HG03103 (cell line): ENCODE measurements around the gene ODAD3.

Source experiments
- ATAC-seq: cut with Tn5 transposase; IDR thresholded peaks from one replicate; pipeline ENCODE4 v1.9.1; 2021; ENCODE audit warnings: low read depth; ENCODE audit not compliant: unreplicated experiment

Gene ODAD3

DNA sequence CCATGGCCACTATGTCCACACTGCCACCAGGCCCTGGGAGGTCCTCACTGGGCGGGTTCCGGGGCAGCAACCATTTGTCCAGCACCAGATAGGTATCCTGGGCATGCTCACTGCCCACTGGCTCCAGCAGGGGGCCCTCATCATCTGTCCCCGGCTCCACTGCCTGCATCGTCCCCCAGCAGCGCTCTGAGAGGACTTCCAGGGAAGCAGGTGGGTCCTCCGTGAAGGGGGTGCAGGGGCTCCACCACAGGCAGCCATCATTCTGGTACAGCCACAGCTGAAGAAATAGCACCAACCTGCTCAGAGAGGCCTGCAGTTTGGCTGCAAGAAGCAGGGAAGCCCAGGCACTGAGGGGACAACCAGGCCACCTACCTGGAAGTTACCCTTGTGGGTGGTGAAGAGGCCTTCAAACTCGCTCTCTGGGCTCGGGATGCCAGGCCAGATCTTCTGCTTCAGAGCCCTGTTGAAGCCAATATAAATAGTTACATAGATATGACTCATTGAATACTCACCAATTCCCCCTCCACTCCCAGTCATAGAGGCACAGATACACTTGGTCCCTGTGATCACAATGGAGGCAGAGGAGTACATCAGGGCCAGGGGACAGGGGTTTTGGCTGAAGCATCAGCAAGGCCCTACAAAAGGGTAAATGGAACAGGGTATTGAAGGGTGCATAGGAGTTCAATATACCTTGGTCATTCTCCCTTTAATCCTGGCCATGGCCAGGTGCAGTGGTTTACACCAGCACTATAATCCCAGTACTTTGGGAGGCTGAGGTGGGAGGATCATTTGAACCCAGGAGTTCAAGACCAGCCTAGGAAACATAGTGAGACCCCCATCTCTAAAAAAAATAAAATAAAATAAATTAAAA is 56.4 kb downstream of the ODAD3 start:
- no peak for ATAC-seq

DNA sequence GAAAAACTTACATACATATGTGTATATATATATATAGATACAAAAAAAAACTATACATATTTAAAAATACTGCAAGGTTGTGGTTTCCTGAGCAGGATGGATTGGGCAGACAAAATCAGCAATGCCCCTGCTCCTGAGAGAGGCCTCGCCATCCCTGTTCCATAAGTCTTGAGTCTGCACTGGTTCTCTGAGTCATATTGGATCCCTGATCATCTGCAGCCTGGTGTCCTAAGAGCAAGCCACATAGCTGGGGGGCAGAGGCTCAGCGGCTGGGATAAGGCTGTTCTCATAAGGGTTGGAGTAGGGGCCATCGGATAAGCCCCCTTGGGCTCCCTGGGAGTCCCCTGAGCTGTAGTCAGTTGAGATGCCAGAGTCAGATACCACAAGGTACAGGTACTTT is 57.2 kb downstream of the ODAD3 start:
- no peak for ATAC-seq

DNA sequence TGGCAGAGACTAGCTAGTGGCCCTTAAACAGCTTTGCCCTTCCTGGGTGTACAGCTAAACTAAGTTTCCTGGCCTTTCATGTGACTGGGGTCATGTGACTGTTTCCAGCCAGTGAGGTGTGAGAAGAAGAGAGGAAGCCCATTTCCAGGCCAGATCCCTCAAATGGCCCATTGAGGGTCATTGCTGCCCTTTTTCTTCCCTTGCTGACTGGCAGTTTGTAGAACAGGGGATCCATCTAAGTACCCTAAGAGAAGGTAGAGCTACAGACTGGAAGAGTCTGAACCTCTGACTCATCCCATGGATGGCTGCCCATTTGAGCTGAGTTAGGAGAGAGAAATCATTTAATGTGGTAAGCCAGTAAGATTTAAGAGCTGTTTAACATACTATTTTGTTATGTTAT is 57.7 kb downstream of the ODAD3 start:
- no peak for ATAC-seq

DNA sequence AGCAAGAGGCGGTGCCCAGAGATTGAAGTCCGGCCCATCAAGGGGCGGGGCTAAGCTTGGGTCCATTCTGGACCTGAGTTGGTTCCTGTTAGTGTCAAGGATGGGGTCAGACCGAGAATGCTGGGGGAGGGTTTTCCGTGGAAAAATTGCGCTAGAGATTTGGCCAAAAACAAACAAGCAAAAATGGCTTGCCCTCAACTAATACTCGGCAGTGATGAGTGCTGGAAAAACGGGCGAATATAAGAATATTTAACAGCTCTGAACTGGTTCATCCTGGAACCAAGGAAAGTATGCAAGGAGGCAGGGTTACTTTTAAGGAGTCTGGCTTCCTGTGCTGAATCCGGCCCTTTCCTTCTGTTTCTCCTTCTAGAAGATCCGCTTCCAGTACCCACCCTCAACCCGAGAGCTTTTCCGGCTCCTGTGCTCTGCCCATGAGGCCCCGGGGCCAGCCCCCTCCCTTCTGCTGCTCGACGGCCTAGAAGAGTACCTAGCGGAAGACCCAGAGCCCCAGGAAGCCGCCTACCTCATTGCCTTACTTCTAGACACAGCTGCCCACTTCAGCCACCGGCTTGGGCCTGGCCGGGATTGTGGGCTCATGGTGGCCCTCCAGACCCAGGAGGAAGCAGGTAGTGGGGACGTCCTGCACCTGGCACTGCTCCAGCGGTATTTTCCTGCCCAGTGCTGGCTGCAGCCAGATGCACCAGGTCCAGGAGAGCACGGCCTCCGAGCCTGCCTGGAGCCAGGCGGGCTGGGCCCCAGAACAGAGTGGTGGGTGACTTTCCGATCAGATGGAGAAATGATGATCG is 59.6 kb downstream of the ODAD3 start:
- ATAC-seq = no peak

DNA sequence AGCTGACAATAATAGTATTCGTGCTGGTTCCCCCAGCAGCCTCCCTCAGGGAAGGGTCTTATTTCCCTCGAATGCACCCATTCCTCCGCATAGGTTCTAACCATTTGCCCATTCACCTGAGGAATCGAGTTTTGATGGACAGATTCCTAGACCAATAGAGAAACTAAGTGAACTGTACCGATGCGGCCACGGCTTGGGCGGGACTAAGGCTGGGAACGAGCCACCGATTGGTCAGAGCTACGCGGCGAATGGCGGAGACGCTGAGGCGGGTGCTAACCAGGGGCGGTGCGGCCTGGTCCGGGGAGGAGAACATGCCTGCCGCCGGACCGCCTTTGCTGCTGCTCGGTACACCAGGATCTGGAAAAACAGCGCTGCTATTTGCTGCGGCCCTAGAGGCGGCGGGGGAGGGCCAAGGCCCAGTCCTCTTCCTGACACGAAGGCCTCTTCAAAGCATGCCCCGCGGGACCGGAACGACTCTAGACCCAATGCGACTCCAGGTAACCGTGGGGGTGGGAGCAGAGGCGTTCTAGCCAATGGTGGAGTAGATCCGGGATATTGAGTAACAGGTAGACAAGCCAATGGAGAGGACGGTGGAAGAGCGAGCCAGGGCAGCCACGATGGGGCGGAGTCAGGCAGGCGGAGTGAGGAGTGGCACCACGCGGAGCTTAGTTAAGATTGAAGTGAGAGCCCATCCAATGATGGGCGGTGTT is 60.3 kb downstream of the ODAD3 start, which contains the start of gene SWSAP1:
Gene SWSAP1, plus strand, starts transcription at position 234 of the 710 bp plus-strand sequence. Its CDS starts 15 bp downstream, at position 249.
- ATAC-seq = peak; percentile 72

DNA sequence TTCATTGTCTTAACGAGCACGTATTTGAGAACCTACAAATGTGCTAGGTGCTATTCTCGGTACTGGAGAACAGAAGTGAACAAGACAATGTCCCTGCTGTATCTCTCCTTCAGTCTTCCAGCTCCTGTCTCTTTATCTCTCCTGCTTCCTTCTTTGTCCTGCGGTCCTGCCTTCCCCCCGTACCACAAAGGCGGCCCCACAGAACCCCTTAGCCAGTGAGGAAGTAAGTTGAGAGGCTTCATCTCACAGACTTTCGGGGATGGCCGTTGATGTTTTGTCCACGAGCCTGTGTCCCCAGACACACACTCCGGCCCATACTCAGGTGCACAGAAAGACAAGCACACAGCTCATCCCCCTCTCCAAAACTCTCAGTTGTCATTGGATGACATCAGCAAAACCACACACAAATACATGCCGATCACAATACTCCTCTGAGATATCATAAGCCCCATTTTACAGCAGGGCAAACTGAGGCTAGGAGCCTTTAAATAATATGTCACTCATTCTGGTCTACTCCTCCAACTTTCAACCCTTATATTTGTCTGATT is 61.0 kb downstream of the ODAD3 start:
- no peak for ATAC-seq

DNA sequence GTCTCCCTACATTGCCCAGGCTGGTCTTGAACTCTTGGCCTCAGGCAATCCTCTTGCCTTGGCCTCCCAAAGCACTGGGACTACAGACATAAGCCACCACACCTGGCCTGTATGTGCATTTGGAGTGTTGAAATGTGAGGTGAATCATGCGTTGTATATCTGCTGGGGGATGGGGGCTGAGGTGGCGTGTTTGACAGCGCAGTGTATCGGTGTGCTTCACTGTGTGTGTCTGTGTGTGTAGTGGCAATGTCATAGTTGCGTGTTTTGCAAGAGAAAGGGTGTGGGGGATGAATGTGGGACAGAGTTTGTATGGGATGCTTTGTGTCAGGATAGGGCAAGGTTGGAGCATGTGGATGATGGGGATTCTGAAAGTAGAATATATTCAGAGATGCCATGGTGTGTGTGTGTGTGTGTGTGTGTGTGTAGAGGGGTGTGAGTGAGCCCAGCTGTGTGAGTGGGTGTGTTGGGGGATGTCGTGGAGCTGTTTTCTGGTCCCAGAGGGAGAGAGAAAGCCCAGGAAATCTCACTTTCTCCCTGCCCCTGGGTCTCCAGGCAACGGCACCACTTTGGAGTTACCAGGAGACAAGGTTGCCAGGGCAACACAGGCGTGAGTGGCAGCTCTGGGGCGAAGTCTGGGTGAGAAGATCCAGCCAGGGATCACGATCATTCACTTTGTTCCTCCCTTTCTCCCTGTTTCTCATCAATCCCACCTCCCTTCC is 61.6 kb downstream of the ODAD3 start:
- no peak for ATAC-seq

DNA sequence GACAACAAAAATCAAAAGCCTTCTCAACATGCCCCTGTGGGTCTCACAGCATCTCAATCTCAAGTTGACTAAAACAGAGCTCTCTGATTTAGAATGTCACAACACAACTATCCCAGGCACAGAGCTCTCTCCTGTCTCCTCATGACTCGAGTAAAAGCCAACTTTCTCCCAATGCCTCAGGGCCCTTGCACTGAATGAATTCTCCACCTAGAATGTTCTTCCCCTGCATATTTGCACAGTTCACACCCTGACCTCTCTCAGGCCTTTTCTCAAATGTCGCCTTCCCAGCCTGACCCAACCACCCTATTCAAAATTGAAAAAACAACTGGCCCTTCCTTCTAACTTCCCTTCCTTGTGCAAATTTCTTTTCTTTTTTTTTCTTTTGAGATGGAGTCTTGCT is 64.2 kb downstream of the ODAD3 start:
- no peak for ATAC-seq
